Stimulated activated CD8-positive, alpha-beta memory T cell treated with anti-CD3 and anti-CD28 coated beads, Interleukin-15, amount 100 ng/mL, for 24 hours (primary cell): ENCODE measurements around the gene LACTB.
"Not testable (repeated sequence)": the region's sequence is repeated elsewhere in the genome, so short reads cannot be mapped to it uniquely, and the experiment has no call there.

Experiments
- DNase-seq: peaks from one replicate; pipeline ENCODE4 v3.0.0-alpha.2; 2020; ENCODE audit warnings: low read depth

The LACTB gene

DNA sequence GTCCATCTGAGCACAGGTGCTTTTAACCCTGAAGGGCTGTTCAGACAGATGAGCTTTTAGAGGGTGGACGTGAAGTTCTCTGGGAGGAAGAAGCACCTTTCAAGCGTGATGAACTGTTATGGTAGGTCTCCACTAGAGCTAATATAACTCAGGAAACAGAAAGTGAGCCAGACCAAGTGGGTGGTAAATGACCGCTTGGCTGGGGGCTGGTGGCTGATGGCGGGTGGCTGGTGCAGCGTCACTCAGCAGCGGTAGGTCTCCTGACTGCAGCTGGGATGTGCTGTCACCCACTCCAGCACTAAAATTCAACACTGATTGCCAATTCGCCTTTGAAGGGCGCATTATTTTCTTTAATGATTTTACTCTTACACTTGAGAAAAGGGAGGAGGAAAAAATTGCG lies 31.2 kb upstream of the LACTB start:
- no peak for DNase-seq

GRCh38 chr15:63090887-63091286 lies 30.8 kb upstream of the LACTB start:
- no peak for DNase-seq

DNA sequence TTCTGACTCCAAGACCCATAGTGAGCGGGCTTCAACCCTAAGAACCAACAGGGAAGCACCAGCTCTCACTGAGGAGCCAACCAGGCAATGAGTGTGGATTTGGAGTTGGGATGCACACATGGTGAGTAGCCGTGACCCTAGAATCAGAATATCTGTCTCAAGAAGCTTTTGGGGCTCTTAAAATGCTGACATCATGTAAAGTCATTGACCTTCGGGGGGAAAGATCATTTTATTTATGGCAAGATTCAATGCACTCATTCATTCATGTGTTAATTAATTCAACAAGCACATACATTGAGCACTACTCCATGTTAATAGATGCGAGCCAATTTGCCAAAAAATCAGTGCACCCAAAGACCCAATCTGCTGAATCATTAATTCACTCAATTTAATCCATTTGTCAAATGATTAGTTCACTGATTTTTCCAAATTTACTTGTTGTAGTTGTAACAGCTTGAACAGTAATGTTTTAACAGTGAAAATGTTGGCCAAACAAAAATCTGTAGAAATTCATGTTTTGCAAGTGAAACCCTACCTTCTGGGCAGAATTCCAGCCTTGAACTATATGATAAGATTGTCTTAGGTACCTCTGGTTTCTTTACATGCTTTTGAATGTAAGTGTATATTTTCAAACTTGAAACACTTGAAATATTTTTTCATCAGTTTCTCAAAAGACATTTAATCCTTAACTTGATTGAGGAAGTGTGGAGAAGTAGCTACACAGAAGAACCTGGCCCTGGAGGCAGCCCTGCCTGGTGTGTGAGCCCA lies 29.8 kb upstream of the LACTB start:
- DNase-seq: no peak

DNA sequence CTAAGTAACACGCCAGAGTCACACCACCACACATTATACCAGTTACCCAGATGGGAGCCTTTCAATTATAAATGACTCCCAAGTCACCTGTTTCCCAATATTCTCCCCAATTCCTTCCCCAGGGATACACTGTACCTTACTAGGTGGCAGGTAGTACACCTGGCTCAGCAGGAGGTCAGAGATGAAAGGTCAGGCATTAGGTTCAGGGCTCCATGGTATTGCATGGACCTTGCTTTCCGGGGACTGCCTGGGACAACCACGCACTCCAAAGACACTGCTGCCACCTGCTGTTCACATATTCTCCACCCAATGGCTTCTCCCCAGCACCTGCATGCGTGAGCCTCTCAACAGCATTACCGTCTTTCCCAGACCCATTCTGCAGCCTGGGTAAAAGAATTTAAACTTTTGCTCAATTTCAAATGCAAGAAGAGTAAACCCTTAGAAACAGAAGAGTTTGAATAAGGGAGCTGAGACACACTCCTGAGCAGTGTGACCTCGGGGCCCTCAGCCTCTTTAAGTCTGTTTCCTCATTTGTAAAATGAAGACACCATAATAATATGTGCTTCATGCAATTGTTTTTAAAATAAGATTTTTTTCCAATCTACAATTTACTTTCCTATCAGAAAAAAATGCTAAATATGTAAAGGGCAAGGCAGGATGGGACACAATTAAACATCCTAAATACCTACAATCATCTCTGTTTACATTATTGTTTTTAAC lies 28.0 kb upstream of the LACTB start:
- DNase-seq: peak; percentile 26

- no peak for DNase-seq
These were observed 27.1 kb upstream of the LACTB start for GRCh38 chr15:63094495-63094931.

DNA sequence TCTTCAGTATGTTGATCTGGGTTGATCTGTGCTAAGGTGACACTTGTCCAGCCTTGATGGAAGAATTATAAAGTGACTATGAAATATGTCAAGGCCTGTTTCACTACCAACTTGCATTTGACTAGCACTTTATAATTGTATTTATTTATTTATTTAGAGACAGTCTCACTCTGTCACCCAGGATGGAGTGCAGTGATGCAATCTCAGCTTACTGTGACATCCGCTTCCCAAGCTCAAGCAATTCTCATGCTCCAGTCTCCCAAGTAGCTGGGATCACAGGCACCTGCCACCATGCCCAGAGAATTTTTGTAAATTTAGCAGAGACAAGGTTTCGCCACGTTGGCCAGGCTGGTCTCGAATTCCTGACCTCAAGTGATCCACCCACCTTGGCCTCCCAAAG lies 25.5 kb upstream of the LACTB start:
- no peak for DNase-seq

DNA sequence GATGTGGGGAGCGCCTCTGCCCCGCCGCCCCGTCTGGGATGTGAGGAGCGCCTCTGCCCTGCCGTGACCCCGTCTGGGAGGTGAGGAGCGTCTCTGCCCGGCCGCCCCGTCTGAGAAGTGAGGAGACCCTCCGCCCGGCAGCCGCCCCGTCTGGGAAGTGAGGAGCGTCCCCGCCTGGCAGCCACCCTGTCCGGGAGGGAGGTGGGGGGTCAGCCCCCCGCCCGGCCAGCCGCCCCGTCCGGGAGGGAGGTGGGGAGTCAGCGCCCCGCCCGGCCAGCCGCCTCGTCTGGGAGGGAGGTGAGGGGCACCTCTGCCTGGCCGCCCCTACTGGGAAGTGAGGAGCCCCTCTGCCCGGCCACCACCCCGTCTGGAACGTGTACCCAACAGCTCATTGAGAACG lies 22.8 kb upstream of the LACTB start:
- not testable (repeated sequence) for DNase-seq

- DNase-seq: not testable (repeated sequence)
These were observed 22.1 kb upstream of the LACTB start for GRCh38 chr15:63099581-63099980.

GRCh38 chr15:63103416-63103815 lies 18.2 kb upstream of the LACTB start:
- DNase-seq: no peak

DNA sequence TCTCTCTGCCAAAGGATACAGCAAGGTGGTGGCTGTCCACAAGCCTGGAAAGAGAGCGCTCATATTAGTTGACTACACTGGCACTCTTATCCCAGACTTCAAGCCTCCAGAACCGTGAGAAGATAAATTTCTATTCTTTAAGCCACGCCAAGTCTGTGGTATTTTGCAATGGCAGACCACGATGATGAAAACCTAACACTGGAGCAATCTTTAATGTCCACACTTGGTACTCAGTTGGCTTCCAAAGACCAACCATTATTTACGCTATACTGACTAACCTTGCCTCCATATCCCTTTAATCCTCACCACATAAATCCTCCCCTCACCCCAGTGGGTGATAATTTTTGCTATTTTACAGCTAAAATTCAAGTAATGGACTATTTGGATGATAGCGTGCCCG lies 16.9 kb upstream of the LACTB start:
- no peak for DNase-seq

- not testable (repeated sequence) for DNase-seq
These were observed 16.3 kb upstream of the LACTB start for GRCh38 chr15:63105354-63105753.

DNA sequence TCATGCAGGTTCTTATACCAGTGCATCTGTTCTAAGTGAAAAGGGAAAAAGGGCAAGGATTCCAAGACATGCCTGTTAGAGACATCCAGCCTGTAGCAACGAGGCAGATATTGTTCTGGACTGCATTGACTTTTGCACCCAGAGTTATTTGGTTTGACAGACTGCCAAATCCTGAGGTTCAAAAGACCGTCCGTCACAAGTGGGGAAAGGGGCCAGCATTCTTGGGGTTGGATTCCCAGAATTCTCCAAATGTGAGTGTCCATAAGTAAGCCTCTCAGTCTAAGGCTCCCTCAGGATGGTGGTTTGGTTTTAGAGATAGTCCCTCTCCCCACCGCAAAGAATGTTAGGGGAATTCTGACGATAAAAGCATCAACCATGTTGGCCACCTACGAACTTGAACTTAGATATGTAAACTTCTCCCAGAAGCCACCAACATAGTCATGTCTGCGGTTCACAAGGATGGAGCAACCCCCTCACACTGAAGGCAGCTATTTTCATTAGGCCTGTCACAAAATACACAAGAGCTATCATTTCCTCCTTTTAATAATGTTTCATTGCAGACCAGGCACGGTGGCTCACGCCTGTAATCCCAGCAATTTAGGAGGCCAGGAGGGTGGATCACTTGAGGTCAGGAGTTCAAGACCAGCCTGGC lies 13.6 kb upstream of the LACTB start:
- DNase-seq: no peak

- no peak for DNase-seq
These were observed 12.2 kb upstream of the LACTB start for GRCh38 chr15:63109498-63109897.

DNA sequence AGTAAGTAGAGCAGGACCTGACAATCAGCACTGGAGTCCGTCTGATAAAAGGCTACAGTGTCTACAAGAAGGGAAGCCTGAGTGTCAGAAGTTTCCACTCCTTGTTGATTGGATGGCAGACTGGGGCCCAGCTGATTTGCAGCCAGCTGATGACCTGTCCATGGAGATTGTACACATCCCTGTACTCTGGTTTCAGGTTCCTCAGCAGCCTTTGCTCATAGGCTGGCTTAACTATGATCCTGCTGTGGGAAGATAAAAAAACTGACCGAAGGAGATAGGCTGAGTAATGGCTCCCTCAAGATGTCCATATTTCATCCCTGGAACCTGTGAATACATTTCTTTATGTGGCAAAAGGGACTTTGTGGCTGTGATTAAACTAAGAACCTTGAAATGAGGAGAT lies 11.7 kb upstream of the LACTB start:
- DNase-seq: no peak

DNA sequence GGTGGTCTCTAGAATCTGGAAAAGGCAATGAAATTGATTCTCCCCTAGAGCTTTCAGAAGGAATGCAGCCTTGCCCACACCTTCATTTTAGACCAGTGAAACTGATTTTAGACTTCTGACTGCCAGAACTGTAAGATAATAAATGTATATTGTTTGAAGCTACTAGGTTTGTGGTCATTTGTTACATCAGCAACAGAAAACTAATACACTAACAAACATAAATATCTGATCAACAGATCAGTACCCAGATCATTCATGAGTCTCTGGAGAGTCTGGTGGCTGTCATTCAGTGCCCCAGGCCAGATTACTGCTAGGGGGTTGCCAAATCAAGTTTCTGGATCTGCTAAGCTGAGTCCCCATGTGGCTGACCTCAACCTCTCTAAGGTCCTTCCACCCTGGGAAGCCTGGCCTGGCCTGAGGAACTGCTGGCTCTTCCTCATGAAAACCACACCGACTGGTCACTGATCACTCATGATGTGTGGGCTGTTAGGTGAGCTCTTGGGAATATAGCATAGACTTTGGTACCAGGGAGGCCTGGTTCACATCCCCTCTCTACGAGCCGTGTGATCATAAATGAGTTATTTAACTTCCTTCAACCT lies 11.1 kb upstream of the LACTB start:
- no peak for DNase-seq

GRCh38 chr15:63111481-63111880 lies 10.2 kb upstream of the LACTB start:
- no peak for DNase-seq

DNA sequence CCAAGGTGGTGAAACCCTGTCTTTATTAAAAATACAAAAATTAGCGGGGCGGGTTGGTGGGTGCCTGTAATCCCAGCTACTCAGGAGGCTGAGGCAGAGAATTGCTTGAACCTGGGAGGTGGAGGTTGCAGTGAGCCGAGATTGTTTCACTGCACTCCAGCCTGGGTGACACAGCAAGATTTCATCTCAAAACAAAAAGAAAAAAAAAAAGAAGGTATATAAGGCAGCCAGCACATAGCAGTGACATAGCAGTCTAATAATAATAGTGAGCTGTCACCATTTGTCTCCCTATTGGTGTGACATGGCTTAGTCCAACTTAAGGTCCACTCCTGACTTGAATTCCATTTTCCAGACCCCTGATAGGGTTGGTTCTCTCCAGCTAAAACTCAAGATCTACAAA lies 8.8 kb upstream of the LACTB start:
- no peak for DNase-seq

DNA sequence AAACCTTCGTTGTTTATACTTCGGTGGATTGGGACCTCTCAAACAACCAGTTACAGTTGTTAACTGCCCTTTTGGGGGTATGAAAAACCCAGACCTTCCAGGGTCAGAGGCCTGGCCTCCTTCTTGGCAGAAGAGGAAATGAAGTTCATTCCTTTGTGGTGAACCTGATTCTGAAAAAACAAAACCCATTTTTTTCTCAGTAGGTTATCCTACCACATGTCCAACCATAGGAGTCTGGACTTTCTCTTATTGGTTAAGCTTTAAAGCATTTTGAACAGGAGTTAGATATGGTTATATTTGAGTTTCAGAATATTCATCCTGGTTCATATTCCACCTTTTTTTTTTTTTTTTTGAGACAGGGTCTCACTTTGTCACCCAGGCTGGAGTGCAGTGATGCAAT lies 7.2 kb upstream of the LACTB start:
- DNase-seq: no peak

- no peak for DNase-seq
These were observed 2.8 kb upstream of the LACTB start for GRCh38 chr15:63118854-63119253.

DNA sequence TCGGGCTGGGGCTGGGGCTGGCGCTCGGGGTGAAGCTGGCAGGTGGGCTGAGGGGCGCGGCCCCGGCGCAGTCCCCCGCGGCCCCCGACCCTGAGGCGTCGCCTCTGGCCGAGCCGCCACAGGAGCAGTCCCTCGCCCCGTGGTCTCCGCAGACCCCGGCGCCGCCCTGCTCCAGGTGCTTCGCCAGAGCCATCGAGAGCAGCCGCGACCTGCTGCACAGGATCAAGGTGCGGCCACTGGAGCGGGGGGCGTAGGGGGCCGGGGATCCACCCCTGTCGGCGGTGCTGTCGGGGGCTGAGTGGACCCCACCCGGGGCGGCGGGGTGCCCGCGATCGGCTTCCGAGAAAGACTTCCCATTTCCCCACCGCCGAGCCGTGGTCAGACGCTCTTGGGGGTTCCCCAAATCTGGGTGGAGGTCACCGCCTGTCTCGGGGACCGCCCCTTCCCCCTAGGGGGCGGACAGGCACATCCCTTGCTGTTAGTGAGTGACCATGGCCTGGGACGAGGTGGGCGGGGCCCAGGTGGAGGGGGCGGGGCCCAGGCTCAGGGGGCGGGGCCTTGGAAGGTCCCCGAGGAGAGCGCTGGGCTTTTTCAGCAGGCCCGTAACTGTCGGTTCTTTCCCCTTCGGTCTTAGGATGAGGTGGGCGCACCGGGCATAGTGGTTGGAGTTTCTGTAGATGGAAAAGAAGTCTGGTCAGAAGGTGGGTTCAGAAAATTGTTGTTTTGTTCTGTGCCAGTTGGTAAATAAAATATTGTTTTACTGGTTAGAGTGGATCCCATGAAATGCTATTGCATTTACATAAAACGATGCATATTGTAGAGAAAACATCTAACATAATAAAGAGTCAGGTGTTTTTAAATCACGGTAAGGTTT lies 578 bp downstream of the LACTB start:
- DNase-seq: peak; percentile 28

DNA sequence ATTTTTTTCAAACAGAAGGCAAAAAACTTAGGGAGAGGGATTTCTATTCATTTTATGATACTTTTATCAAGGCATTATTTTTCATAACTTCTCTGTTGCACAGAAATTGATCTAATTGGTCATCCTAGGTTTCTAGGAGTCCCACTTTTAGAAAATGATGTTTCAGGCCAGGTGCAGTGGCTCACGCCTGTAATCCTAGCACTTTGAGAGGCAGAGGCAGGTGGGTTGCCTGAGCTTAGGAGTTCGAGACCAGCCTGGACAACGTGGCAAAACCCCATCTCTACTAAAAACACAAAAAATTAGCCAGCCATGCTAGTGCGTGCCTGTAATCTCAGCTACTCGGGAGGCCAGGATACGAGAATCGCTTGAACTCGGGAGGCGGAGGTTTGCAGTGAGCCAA lies 2.8 kb downstream of the LACTB start:
- DNase-seq: no peak

- no peak for DNase-seq
These were observed 5.1 kb downstream of the LACTB start for GRCh38 chr15:63126726-63127125.
